GM12878 (cell line): ENCODE measurements around the gene LDLRAD4. TPM values are rescaled to one million over a fixed set of nuclear protein-coding genes. Genes with fewer than 3 reads are reported as not detected.

Source experiments
- ATAC-seq: fragments of 200-7000 bp; cut with Tn5 transposase; 3 replicates; pipeline ENCODE4 v1.9.1; 2020; ENCODE audit warnings: mild to moderate bottlenecking, moderate library complexity
- BruUV-seq: library from RNA; stranded (reverse); fragments of 400-500 nt; replicated peaks from 2 replicates; lab custom pipeline; 2021; lab: Mats Ljungman, UMichigan
- CTCF ChIA-PET: fragments of 300-600 bp; sonication (Branson Sonifier 250); formaldehyde crosslinking; extraction: SDS; loops from one replicate; lab custom pipeline; 2021; ENCODE audit warnings: inconsistent platforms; lab: Yijun Ruan, JAX
- POLR2A ChIA-PET: fragments of 350-600 bp; formaldehyde crosslinking; extraction: SDS; loops from one replicate; lab custom pipeline; 2021; ENCODE audit warnings: inconsistent platforms; lab: Charles Lee
- RAD21 ChIA-PET: fragments of 300-600 bp; sonication (Branson Sonifier 250); formaldehyde crosslinking; loops from one replicate; lab custom pipeline; 2023; ENCODE audit warnings: antibody characterized with exemption; ENCODE audit not compliant: unreplicated experiment; lab: Charles Lee
- SMC1A ChIA-PET: fragments of 300-600 bp; sonication (Branson Sonifier 250); formaldehyde crosslinking; loops from one replicate; lab custom pipeline; 2023; ENCODE audit not compliant: unreplicated experiment, uncharacterized antibody; lab: Charles Lee
- DNase-seq: peaks from one replicate; pipeline ENCODE4 v3.0.0-alpha.2; 2011; ENCODE audit warnings: low read depth, low spot score
- FAIRE-seq: peaks from 3 replicates; lab custom pipeline; 2011; peaks lifted over from hg19 to GRCh38; lab: Jason Lieb, UNC
- H2AFZ ChIP-seq: 2 replicates; pipeline ENCODE4 v1.6.0; 2011; ENCODE audit warnings: low read depth, low read length, control low read depth; ENCODE audit not compliant: control insufficient read depth
- H3K27ac ChIP-seq: 2 replicates; pipeline ENCODE4 v1.5.1; 2011; ENCODE audit warnings: control low read depth; ENCODE audit not compliant: control insufficient read depth, insufficient read depth
- H3K27me3 ChIP-seq, 2 experiments: replicated peaks in 1 of 2; 2 replicates each; pipeline versions ENCODE4 v1.6.0 to v1.6.1; 2011; ENCODE audit warnings: low read length in 1 of 2; ENCODE audit not compliant: control insufficient read depth in 2 of 2, insufficient read depth in 2 of 2
- H3K36me3 ChIP-seq, 2 experiments: 2 replicates each; pipeline ENCODE4 v1.5.1; 2011; ENCODE audit warnings: low read length in 1 of 2; ENCODE audit not compliant: control insufficient read depth in 2 of 2, insufficient read depth in 2 of 2
- H3K4me1 ChIP-seq: 2 replicates; pipeline ENCODE4 v1.6.1; 2011; ENCODE audit warnings: mild to moderate bottlenecking, low read length, moderate library complexity, mixed read lengths; ENCODE audit not compliant: control insufficient read depth, insufficient read depth
- H3K4me2 ChIP-seq: 2 replicates; pipeline ENCODE4 v1.6.0; 2011; ENCODE audit warnings: control low read depth; ENCODE audit not compliant: control insufficient read depth, insufficient read depth
- H3K4me3 ChIP-seq: fragments of 200-600 bp; sonication (generic); 2 replicates; pipeline ENCODE4 v1.5.1; 2016
- H3K79me2 ChIP-seq: 2 replicates; pipeline ENCODE4 v1.6.0; 2011; ENCODE audit warnings: low read length; ENCODE audit not compliant: control insufficient read depth, insufficient read depth
- H3K9ac ChIP-seq: 2 replicates; pipeline ENCODE4 v1.8.0; 2011; ENCODE audit warnings: low read length, control low read depth, mixed read lengths; ENCODE audit not compliant: control insufficient read depth, insufficient read depth
- H3K9me3 ChIP-seq: replicated peaks from 3 replicates; pipeline ENCODE4 v1.5.1; 2011; ENCODE audit warnings: mild to moderate bottlenecking, low read length; ENCODE audit not compliant: control insufficient read depth, insufficient read depth
- H4K20me1 ChIP-seq: 2 replicates; pipeline ENCODE4 v1.6.0; 2011; ENCODE audit not compliant: control insufficient read depth, insufficient read depth
- CUX1 ChIP-seq: IDR thresholded peaks from 2 replicates; pipeline ENCODE4 v1.6.1; 2012; ENCODE audit warnings: improper control_type of control experiment, low read depth, low read length; ENCODE audit not compliant: insufficient replicate concordance
- E2F8 ChIP-seq: fragments of 450-650 bp; IDR thresholded peaks from 2 replicates; pipeline ENCODE4 v1.6.1; 2018; ENCODE audit warnings: mild to moderate bottlenecking, low read depth, moderate library complexity; ENCODE audit not compliant: partially characterized antibody
- ELK1 ChIP-seq: IDR thresholded peaks from 2 replicates; pipeline ENCODE4 v1.6.1; 2012; ENCODE audit warnings: low read depth, low read length, improper control_type of control experiment
- SKIL ChIP-seq: fragments of 450-650 bp; IDR thresholded peaks from 2 replicates; pipeline ENCODE4 v1.6.1; 2017; ENCODE audit warnings: mild to moderate bottlenecking, low read depth, inconsistent platforms; ENCODE audit not compliant: poor library complexity, severe bottlenecking
- WGBS: methylation state at CpG from one replicate; pipeline ENCODE4 v1.1.6; 2016; ENCODE audit warnings: low lambda C conversion rate; ENCODE audit not compliant: insufficient replicate concordance, insufficient coverage; ENCODE audit errors: missing lambda C conversion rate; 5-methylcytosine and 5-hydroxymethylcytosine counted together
- in situ Hi-C: fragments of 300-500 bp; cut with MboI; formaldehyde crosslinking; loops from 9 replicates; pipeline ENCODE4 v1.14.3; 2018; ENCODE audit warnings: mixed read lengths
- intact Hi-C: fragments of 100-400 bp; cut with micrococcal nuclease; formaldehyde crosslinking; loops from one replicate; pipeline ENCODE4 v1.14.2; 2022; ENCODE audit not compliant: unreplicated experiment
- polyA plus RNA-seq, 11 experiments: library from polyadenylated mRNA; depleted of rRNA in 4 of 11; unstranded in 6 of 11; stranded (reverse) in 5 of 11; fragments of >200 nt; fragmentation: Nextera tagmentation in 4 of 11; fragmentation: Illumina TruSeq in 1 of 11; extraction: Ambion mirVana in 4 of 11; extraction: Trizol in 1 of 11; gene quantifications; 1 replicate in 1 of 11; 2 replicates in 10 of 11; pipeline versions ENCODE4 v1.2.1 to v1.2.3, GENCODE V29; 2011 to 2016; ENCODE audit warnings: inconsistent platforms in 2 of 11, missing spikeins in 2 of 11, low read depth in 1 of 11
- total RNA-seq, 4 experiments: library from RNA; depleted of rRNA in 3 of 4; stranded (reverse); fragments of >200 nt in 3 of 4; fragmentation: Illumina TruSeq in 1 of 4; extraction: Trizol in 1 of 4; gene quantifications; 2 replicates each; pipeline versions ENCODE4 v1.2.1 to v1.2.3, GENCODE V29; 2013 to 2021

The LDLRAD4 gene
- total and polyA plus RNA-seq, 10 of the 15 experiments (the other 5 are each of a cell fraction or from before 2014, with no cell fraction given) = 2.7 to 16.8 (median 11.2) TPM

- ATAC-seq (no peak), DNase-seq (no peak), FAIRE-seq (no peak)
- intact Hi-C loops (loop anchor here (10.0 kb wide), 1 partner anchor 62 kb away; no protein-coding TSS in a partner anchor), in situ Hi-C loops (no loop called here)
- Histone ChIP-seq H4K20me1 (no peaks in the 10 kb centered on the region), H3K27me3 (no peaks in the 10 kb centered on the region; a peak in 1 of 4 replicates), H3K9ac (no peak overlapping the region), H3K9me3 (no peaks in the 10 kb centered on the region), H3K4me2 (no peak overlapping the region), H3K27ac (no peak overlapping the region), H2AFZ (no peak overlapping the region), H3K4me3 (no peak overlapping the region), H3K4me1 (no peaks in the 10 kb centered on the region), H3K79me2 (no peaks in the 10 kb centered on the region), H3K36me3 (no peaks in the 10 kb centered on the region)
- no peak for TF ChIP-seq SKIL
- TF ChIP-seq E2F8 = no peak
- TF ChIP-seq CUX1 = no peak
- TF ChIP-seq ELK1 = no peak
- no TSS peak for BruUV-seq
- WGBS = 68% methylated on average over 37 of the region's 40 CpGs
- RAD21 ChIA-PET = no interaction called here
- SMC1A ChIA-PET = no interaction called here
- CTCF ChIA-PET = no interaction called here
- POLR2A ChIA-PET = no interaction called here
Measured at GRCh38 chr18:13386891-13387801, 168.6 kb downstream of the LDLRAD4 start.
